Retina (tissue), 1 donor: ENCODE data around the gene PLD2.
A peak's percentile ranks its signal among the peaks of the same experiment; 100 is the strongest.
"Not testable (repeated sequence)": the region's sequence is repeated elsewhere in the genome, so short reads cannot be mapped to it uniquely, and the experiment has no call there.

ENCODE experiments used
- DNase-seq: peaks from one replicate; pipeline ENCODE4 v3.0.0-alpha.2; 2016

PLD2 gene

DNA sequence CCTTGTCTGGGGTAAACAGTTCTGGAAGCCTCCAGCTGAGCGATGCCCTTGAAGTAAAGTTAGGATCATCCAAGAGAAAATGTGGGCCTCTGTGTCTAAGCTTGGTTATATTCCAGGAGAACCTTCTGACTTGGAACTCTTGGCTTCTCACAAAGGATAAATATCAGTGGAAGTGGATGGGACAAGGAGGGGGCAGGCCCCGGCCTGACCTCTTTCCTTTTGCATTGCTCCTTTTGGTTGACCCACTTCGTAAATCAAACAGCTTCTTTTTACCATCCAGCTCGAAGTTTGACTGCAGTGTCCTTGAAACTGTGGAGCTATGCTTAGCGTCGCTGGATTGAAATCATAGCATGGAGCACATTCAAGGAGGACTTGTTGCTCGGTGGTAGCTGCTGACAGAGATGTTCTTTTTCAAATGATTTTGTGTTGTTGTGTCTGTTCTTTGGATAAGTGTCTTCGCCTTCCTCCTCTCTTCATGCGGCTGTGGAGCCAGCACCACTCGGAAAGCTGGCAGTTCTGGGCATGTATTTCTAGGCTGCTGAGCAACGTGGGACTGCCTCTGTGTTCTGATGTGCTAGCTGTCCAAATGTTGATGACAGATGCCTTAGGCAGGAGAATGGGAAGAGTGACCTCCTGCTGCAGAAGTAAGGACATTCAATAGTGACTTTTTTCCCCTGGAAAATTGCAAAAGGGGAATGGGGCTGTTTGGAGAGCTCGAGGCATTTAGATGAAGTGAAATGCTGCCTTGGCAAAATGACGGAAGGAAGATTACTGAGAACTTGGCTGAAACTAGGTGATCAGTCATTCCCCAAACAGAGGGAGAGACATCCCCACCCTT lies 30.7 kb downstream of the PLD2 start:
- DNase-seq, result no peak

- DNase-seq, result no peak
Measured at GRCh38 chr17:4838309-4838785, 31.4 kb downstream of the PLD2 start.

- no peak for DNase-seq
Measured at GRCh38 chr17:4839221-4839620, 32.3 kb downstream of the PLD2 start.

- DNase-seq, result no peak
Measured at GRCh38 chr17:4839965-4840892, 33.3 kb downstream of the PLD2 start.

- no peak for DNase-seq
Measured at GRCh38 chr17:4840893-4841242, 33.9 kb downstream of the PLD2 start.

GRCh38 chr17:4842376-4842775 lies 35.4 kb downstream of the PLD2 start:
- no peak for DNase-seq

GRCh38 chr17:4843321-4844000 lies 36.5 kb downstream of the PLD2 start:
- no peak for DNase-seq

- DNase-seq, result no peak
Measured at GRCh38 chr17:4845118-4845517, 38.2 kb downstream of the PLD2 start.

GRCh38 chr17:4846635-4847390 lies 39.9 kb downstream of the PLD2 start:
- no peak for DNase-seq

GRCh38 chr17:4849011-4849536 lies 42.1 kb downstream of the PLD2 start:
- no peak for DNase-seq

- DNase-seq, result no peak
Measured at GRCh38 chr17:4850246-4850645, 43.3 kb downstream of the PLD2 start.

- DNase-seq, result no peak
Measured at GRCh38 chr17:4851084-4851483, 44.1 kb downstream of the PLD2 start.

DNA sequence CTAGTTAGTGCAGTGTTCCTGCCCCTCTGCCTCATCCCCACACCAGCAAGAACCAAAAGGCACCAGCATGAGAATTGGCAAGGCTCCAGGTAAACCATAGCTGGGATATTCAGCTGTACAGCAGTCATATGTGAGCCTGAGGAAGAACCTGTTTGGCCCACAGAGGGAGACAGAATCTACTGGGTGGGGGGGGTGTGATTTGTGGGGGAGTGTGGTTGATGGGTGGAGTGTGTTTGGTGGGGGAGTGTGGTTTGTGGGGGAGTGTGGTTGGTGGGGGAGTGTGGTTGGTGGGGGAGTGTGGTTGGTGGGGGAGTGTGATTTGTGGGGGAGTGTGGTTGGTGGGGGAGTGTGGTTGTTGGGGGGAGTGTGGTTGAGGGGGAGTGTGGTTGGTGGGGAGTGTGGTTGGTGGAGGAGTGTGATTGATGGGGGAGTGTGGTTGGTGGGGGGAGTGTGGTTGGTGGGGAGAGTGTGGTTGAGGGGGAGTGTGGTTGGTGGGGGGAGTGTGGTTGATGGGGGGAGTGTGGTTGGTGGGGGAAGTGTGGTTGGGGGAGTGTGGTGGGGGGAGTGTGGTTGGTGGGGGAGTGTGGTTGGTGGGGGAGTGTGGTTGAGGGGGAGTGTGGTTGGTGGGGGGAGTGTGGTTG lies 45.7 kb downstream of the PLD2 start:
- DNase-seq, result no peak

- DNase-seq, result no peak
Measured at GRCh38 chr17:4853208-4853671, 46.3 kb downstream of the PLD2 start.

DNA sequence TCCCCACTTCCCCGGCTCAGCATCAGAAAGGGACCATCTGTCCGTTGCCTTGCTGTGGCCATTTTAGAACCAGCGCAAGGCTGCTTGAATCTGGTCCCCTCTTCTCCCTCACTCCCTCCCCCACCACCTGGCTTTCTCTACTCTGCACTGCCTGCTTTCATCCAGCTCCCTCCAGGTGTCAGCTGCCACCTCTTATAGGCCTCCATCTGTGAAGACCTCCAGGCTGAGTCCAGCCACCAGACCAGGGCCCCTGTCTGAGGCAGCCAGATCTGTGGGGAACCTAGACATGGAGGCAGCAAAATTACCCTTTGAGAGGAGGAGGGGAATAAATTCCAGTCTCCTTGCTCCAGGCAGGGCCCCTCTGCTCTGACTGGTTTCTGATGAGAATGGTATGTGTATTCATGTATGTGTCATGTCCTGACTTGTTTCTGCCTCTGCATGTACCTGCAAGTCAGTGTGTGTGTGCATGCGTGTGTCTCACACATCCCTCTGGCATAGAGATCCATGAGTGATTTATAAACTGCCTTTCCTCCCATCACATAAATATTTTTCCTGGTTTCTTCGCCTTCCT lies 47.2 kb downstream of the PLD2 start:
- DNase-seq, result no peak

GRCh38 chr17:4856271-4856936 lies 49.5 kb downstream of the PLD2 start:
- DNase-seq, result no peak

GRCh38 chr17:4856937-4857314 lies 50.0 kb downstream of the PLD2 start:
- no peak for DNase-seq

- DNase-seq, result not testable (repeated sequence)
Measured at GRCh38 chr17:4857347-4857746, 50.4 kb downstream of the PLD2 start.

DNA sequence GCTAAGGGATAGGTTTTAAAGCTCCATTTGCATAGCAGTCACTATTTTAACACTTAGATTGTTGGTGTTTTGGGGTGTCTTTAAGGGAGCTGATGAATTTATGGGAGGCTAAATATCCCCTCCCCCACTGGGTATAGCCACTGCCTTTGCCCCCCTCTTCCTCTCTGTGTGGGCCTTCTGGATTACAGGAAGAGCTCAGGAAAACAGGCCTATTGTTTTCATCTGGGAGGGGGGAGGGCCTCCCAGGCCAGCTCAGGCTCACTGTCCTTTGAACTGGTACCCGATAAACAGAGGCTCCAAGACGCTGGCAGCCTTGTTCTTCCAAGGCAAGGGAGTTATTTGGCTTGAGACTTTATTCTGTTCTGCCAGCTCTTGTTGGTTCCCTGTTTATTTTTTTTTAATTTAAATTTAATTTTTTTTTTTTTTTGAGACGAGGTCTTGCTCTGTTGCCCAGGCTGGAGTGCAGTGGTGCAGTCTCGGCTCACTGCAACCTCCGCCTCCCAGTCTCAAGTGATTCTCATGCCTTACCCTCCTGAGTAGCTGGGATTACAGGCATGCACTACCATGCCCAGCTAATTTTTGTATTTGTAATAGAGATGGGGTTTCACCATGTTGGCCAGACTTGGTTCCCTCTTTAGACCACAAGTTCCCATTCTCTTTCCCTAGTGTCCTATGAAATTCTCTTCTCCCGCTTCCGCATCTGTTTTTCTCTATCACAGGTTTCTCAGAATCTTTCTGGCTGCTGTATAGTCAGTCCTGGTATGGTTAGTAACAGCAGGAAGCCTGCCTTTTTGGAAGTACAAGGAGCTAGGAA lies 51.3 kb downstream of the PLD2 start:
- DNase-seq, result peak; percentile 62

DNA sequence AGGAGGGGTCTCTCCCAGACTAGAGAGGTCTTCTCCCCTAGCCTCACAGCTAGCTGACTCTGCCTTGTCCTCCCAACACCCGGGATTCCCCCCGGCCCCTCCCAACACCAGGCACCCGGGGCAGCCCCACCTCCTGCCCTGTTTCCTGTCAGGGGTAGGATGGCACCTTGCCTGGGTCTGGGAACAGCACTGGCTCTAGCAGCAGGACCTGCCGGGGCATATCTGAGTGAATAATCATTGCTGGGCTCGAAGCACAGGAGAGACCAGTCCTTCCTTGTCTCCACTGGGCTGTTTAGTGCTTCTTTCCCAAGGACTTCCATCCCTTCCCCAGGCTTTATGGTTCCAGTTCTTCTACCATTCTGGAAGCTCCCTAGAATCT lies 51.9 kb downstream of the PLD2 start:
- DNase-seq, result no peak
